SK-N-SH (cell line): Measurements from ENCODE around the gene GRID2IP.
"Not testable (repeated sequence)": the region's sequence is repeated elsewhere in the genome, so short reads cannot be mapped to it uniquely, and the experiment has no call there.

Experiments
- CHD2 ChIP-seq: fragments of 150-350 bp; IDR thresholded peaks from 2 replicates; pipeline ENCODE4 v1.6.1; 2018; ENCODE audit warnings: low read length; ENCODE audit not compliant: partially characterized antibody
- CTCF ChIP-seq: fragments of 200-600 bp; sonication (generic); IDR thresholded peaks from 2 replicates; pipeline ENCODE4 v1.6.1; 2017; ENCODE audit warnings: antibody characterized with exemption, mild to moderate bottlenecking, moderate library complexity
- FOXJ3 ChIP-seq: sonication (generic); formaldehyde crosslinking; IDR thresholded peaks from 2 replicates; pipeline ENCODE4 v1.5.1; 2020; ENCODE audit warnings: mild to moderate bottlenecking, missing genetic modification reagents
- MAX ChIP-seq: IDR thresholded peaks from 2 replicates; pipeline ENCODE4 v1.4.0; 2012; ENCODE audit warnings: low read depth
- MXI1 ChIP-seq: IDR thresholded peaks from 2 replicates; pipeline ENCODE4 v1.6.1; 2012; ENCODE audit warnings: mild to moderate bottlenecking, low read depth, low read length, improper control_type of control experiment
- POLR2AphosphoS5 ChIP-seq: IDR thresholded peaks from 2 replicates; pipeline ENCODE4 v1.6.1; 2012; ENCODE audit warnings: low read depth, low read length
- RAD21 ChIP-seq: IDR thresholded peaks from 2 replicates; pipeline ENCODE4 v1.6.1; 2012; ENCODE audit warnings: mild to moderate bottlenecking, low read length
- REST ChIP-seq: IDR thresholded peaks from 2 replicates; pipeline ENCODE4 v1.6.1; 2012; ENCODE audit warnings: mild to moderate bottlenecking, low read depth, low read length, moderate library complexity
- RXRA ChIP-seq: IDR thresholded peaks from 2 replicates; pipeline ENCODE4 v1.4.0; 2012; ENCODE audit warnings: low read depth, mild to moderate bottlenecking, borderline replicate concordance
- TCF12 ChIP-seq: IDR thresholded peaks from 2 replicates; pipeline ENCODE4 v1.4.0; 2012
- USF1 ChIP-seq: IDR thresholded peaks from 2 replicates; pipeline ENCODE4 v1.4.0; 2012; ENCODE audit warnings: low read depth, borderline replicate concordance

- not testable (repeated sequence) for TF ChIP-seq REST, MXI1, TCF12, CTCF, USF1, FOXJ3, RAD21, MAX, CHD2, POLR2AphosphoS5, RXRA
Observed at GRCh38 chr7:6576867-6577368, 25.7 kb upstream of the GRID2IP start.
